WTC11 (cell line): Measurements from ENCODE around the gene SYK.
"Not testable (repeated sequence)": the region's sequence is repeated elsewhere in the genome, so short reads cannot be mapped to it uniquely, and the experiment has no call there.

Experiments used
- CTCF ChIP-seq: fragments of 200-600 bp; IDR thresholded peaks from 2 replicates; pipeline ENCODE4 v1.8.0; 2022; ENCODE audit warnings: antibody characterized with exemption
- ELF4 ChIP-seq: sonication (generic); formaldehyde crosslinking; IDR thresholded peaks from 2 replicates; pipeline ENCODE4 v1.8.1; 2022; ENCODE audit warnings: low read depth, mild to moderate bottlenecking, moderate library complexity, missing genetic modification reagents
- NR3C1 ChIP-seq: sonication (generic); formaldehyde crosslinking; conservative IDR thresholded peaks from 2 replicates; pipeline ENCODE4 v1.8.1; 2023; ENCODE audit warnings: low read depth, mild to moderate bottlenecking, missing genetic modification reagents

- TF ChIP-seq ELF4 (CRISPR knock-in tag); NR3C1 (CRISPR knock-in tag); CTCF: not testable (repeated sequence)
Observed at GRCh38 chr9:90821236-90821635, 19.6 kb downstream of the SYK start.
